Testis (tissue), 2 donors: ENCODE data around the gene ANKFY1.

ENCODE experiments used
- CTCF ChIP-seq, 3 experiments: fragments of 450-650 bp in 2 of 3; fragments of 200-600 bp in 1 of 3; sonication (generic) in 1 of 3; IDR thresholded peaks; one replicate each; pipeline ENCODE4 v1.5.1; 2016 to 2019; ENCODE audit warnings: antibody characterized with exemption in 3 of 3, mild to moderate bottlenecking in 2 of 3, moderate library complexity in 1 of 3
- POLR2A ChIP-seq: fragments of 450-650 bp; IDR thresholded peaks from one replicate; pipeline ENCODE4 v1.6.1; 2017; ENCODE audit warnings: antibody characterized with exemption, mild to moderate bottlenecking, moderate library complexity

GRCh38 chr17:4241535-4241934, 22.2 kb downstream of the ANKFY1 start:
- no peak for TF ChIP-seq CTCF (IDR thresholded peaks at IDR 0.05)
- no peak for TF ChIP-seq POLR2A
